Measurements from ENCODE around the gene PIP5KL1. TPM values are rescaled to one million over a fixed set of nuclear protein-coding genes. Genes with fewer than 3 reads are reported as not detected.

PIP5KL1 gene
- total RNA-seq, 6 donors from 2014 or later: 4.1 to 38.8 (median 10.0) TPM

DNA sequence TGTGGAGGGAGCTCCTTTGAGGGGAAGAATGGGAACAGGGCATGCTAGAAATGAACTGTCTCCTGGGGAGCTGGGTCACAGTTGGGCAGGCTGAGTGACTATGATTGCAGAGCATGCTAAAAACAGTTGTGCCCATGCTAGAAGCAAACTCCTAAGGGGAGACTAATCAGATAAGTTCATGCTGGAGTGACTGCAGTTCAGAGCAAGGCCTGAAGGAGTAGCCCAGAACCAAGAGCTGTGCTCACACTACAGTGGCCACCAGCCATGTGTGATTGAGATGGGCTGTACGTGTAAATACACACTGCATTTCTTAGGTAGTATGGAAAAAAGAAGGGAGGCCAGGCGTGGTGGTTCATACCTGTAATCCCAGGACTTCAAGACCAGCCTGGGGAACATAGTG, 42.8 kb downstream of the PIP5KL1 start:
- H3K27ac ChIP-seq: no peak overlapping the region
- ATAC-seq (ENCODE audit: low FRiP score in 2 of 2) (no peak), DNase-seq (no peak)
- peaks cover 0 to 2% (median under 1%) of the 10 kb centered on the region in 4 donors for H3K9me3 ChIP-seq
- 91 to 93% methylated on average over 2 of the region's 2 CpGs for WGBS, 2 donors
- H3K36me3 ChIP-seq: peaks cover 13 to 71% (median 52%) of the 10 kb centered on the region in 4 donors
- H3K4me1 ChIP-seq: peaks cover 5 to 16% (median 13%) of the 10 kb centered on the region in 4 donors
- no peak overlapping the region for H3K4me3 ChIP-seq
- no peaks in the 10 kb centered on the region for H3K27me3 ChIP-seq
- TF ChIP-seq POLR2A (IDR thresholded peaks at IDR 0.05) (no peak), CTCF (IDR thresholded peaks at IDR 0.05) (no peak), EP300 (IDR thresholded peaks at IDR 0.05) (no peak), POLR2AphosphoS5 (IDR thresholded peaks at IDR 0.05) (no peak)

GRCh38 chr9:127886401-127886972, 44.1 kb downstream of the PIP5KL1 start:
- H3K36me3 ChIP-seq: peaks cover 12 to 62% (median 47%) of the 10 kb centered on the region in 4 donors
- WGBS, 2 donors: 98% methylated on average over 14 to 18 of the region's 18 CpGs
- no peaks in the 10 kb centered on the region for H3K27me3 ChIP-seq
- DNase-seq: peak in 1 of 2 donors; percentile 52
- peaks cover 5 to 21% (median 16%) of the 10 kb centered on the region in 4 donors for H3K4me1 ChIP-seq
- peak overlapping the region in 2 of 4 donors; percentile 18 to 71 for H3K27ac ChIP-seq
- H3K4me3 ChIP-seq: no peak overlapping the region
- no peaks in the 10 kb centered on the region for H3K9me3 ChIP-seq
- no peak for TF ChIP-seq CTCF (IDR thresholded peaks at IDR 0.05)
- no peak for TF ChIP-seq EP300 (IDR thresholded peaks at IDR 0.05)
- TF ChIP-seq POLR2AphosphoS5 (IDR thresholded peaks at IDR 0.05): no peak
- no peak for TF ChIP-seq POLR2A (IDR thresholded peaks at IDR 0.05)
- ATAC-seq (ENCODE audit: low FRiP score in 2 of 2): no peak

DNA sequence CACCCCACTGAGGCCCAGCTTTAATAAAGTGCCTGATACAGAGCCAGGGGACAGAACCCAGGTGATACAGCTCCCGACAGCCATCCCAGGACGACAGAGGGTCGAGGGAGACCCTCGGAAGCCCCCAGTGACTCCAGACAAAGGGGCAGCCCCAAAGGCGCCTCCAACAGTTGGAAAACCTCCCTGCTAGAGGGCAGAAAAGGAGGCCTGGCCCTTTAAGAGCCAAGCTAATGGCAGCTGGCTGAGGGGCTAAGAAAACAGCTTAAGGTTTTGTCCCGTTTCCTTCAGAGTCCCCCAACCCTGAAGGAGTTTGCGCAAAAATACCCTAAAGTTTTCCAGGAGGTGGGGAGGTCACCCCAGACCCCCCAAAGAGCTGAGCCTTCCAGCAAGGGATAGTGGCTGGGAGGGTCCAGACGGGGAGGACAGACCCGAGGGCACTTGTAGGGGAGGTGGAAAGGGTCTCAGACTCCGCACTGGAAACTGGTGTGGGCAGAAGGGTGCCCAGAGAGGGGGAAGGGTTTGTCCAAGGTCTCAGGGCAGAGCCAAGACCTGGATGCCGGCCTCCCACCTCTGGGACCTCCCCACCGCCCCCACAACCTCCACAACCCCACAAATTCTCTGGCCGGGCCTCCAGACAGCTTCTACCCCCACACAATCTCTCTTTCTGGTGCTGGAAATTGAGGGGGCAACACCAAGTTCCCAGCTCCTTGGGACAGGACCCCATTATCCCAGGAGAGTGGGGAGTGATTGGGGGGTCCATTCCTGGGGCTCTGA, 44.9 kb downstream of the PIP5KL1 start:
- ATAC-seq (ENCODE audit: low FRiP score in 2 of 2) (peak in 1 of 2 donors; percentile 4), DNase-seq (no peak)
- Histone ChIP-seq H3K9me3 (no peaks in the 10 kb centered on the region), H3K36me3 (peaks cover 11 to 54% (median 41%) of the 10 kb centered on the region in 4 donors), H3K4me1 (peaks cover 5 to 21% (median 16%) of the 10 kb centered on the region in 4 donors), H3K4me3 (no peak overlapping the region), H3K27me3 (no peaks in the 10 kb centered on the region), H3K27ac (peak overlapping the region in 2 of 4 donors; percentile 64 to 71)
- WGBS, 2 donors: 79 to 83% methylated on average over 8 to 13 of the region's 13 CpGs
- no peak for TF ChIP-seq POLR2AphosphoS5 (IDR thresholded peaks at IDR 0.05)
- no peak for TF ChIP-seq POLR2A (IDR thresholded peaks at IDR 0.05)
- no peak for TF ChIP-seq EP300 (IDR thresholded peaks at IDR 0.05)
- TF ChIP-seq CTCF (IDR thresholded peaks at IDR 0.05): no peak

- Histone ChIP-seq H3K27ac (peak overlapping the region in 2 of 4 donors; percentile 68 to 71), H3K27me3 (no peaks in the 10 kb centered on the region), H3K4me1 (peaks cover 5 to 21% (median 16%) of the 10 kb centered on the region in 4 donors), H3K36me3 (peaks cover 6 to 48% (median 34%) of the 10 kb centered on the region in 4 donors), H3K4me3 (no peak overlapping the region), H3K9me3 (no peaks in the 10 kb centered on the region)
- DNase-seq (peak in 1 of 2 donors; percentile 58), ATAC-seq (ENCODE audit: low FRiP score in 2 of 2) (no peak)
- 45 to 75% methylated on average over 3 to 15 of the region's 15 CpGs for WGBS, 2 donors
- TF ChIP-seq CTCF (IDR thresholded peaks at IDR 0.05): no peak
- TF ChIP-seq EP300 (IDR thresholded peaks at IDR 0.05): no peak
- no peak for TF ChIP-seq POLR2AphosphoS5 (IDR thresholded peaks at IDR 0.05)
- no peak for TF ChIP-seq POLR2A (IDR thresholded peaks at IDR 0.05)
Measured at GRCh38 chr9:127884976-127885490, 45.5 kb downstream of the PIP5KL1 start.
